Astrocyte (in vitro differentiated cells and primary cell): Measurements from ENCODE around the gene QRICH1. TPM values are rescaled to one million over a fixed set of nuclear protein-coding genes. Genes with fewer than 3 reads are reported as not detected.

ENCODE experiments used
- DNase-seq: peaks from one replicate; pipeline ENCODE4 v3.0.0-alpha.2; 2010; ENCODE audit warnings: low read depth
- FAIRE-seq: peaks from 2 replicates; lab custom pipeline; 2011; peaks lifted over from hg19 to GRCh38; lab: Jason Lieb, UNC
- H2AFZ ChIP-seq: 2 replicates; pipeline ENCODE4 v1.6.0; 2012; ENCODE audit warnings: low read depth, low read length, inconsistent platforms
- H3K27ac ChIP-seq: 2 replicates; pipeline ENCODE4 v1.5.1; 2011; ENCODE audit warnings: low read depth, low read length, inconsistent platforms
- H3K27me3 ChIP-seq: 2 replicates; pipeline ENCODE4 v1.6.0; 2011; ENCODE audit warnings: low read length, inconsistent platforms; ENCODE audit not compliant: insufficient read depth
- H3K36me3 ChIP-seq: 2 replicates; pipeline ENCODE4 v1.5.1; 2011; ENCODE audit warnings: low read length, inconsistent platforms; ENCODE audit not compliant: insufficient read depth
- H3K4me1 ChIP-seq: 2 replicates; pipeline ENCODE4 v1.5.1; 2011; ENCODE audit warnings: low read length, inconsistent platforms; ENCODE audit not compliant: insufficient read depth
- H3K4me2 ChIP-seq: 2 replicates; pipeline ENCODE4 v1.6.0; 2012; ENCODE audit warnings: low read length, inconsistent platforms
- H3K4me3 ChIP-seq: 2 replicates; pipeline ENCODE4 v1.5.1; 2011; ENCODE audit warnings: low read depth, mild to moderate bottlenecking, low read length, inconsistent platforms; ENCODE audit not compliant: insufficient read depth
- H3K79me2 ChIP-seq: 2 replicates; pipeline ENCODE4 v1.6.0; 2012; ENCODE audit warnings: mild to moderate bottlenecking, low read length, inconsistent platforms; ENCODE audit not compliant: insufficient read depth
- H3K9ac ChIP-seq: 2 replicates; pipeline ENCODE4 v1.6.0; 2012; ENCODE audit warnings: mild to moderate bottlenecking, low read length, inconsistent platforms
- H3K9me3 ChIP-seq: 2 replicates; pipeline ENCODE4 v1.5.1; 2012; ENCODE audit warnings: low read depth, mild to moderate bottlenecking, low read length, inconsistent platforms; ENCODE audit not compliant: insufficient read depth
- H4K20me1 ChIP-seq: 2 replicates; pipeline ENCODE4 v1.6.0; 2012; ENCODE audit warnings: low read length, inconsistent platforms; ENCODE audit not compliant: insufficient read depth
- H3K27ac Mint-ChIP-seq: one replicate; pipeline ENCODE4 v1.8.0; 2021; ENCODE audit warnings: mild to moderate bottlenecking, mixed read lengths; ENCODE audit not compliant: unreplicated experiment
- H3K27me3 Mint-ChIP-seq: one replicate; pipeline ENCODE4 v1.8.0; 2021; ENCODE audit warnings: low read depth, mixed read lengths; ENCODE audit not compliant: unreplicated experiment
- H3K36me3 Mint-ChIP-seq: one replicate; pipeline ENCODE4 v1.8.0; 2021; ENCODE audit warnings: low read depth, mixed read lengths; ENCODE audit not compliant: unreplicated experiment
- H3K4me1 Mint-ChIP-seq: one replicate; pipeline ENCODE4 v1.8.0; 2021; ENCODE audit warnings: low read depth, mixed read lengths; ENCODE audit not compliant: unreplicated experiment
- H3K4me3 Mint-ChIP-seq: one replicate; pipeline ENCODE4 v1.8.0; 2021; ENCODE audit warnings: mild to moderate bottlenecking, moderate library complexity, mixed read lengths; ENCODE audit not compliant: unreplicated experiment
- H3K9me3 Mint-ChIP-seq: one replicate; pipeline ENCODE4 v1.8.0; 2021; ENCODE audit warnings: mild to moderate bottlenecking, mixed read lengths; ENCODE audit not compliant: unreplicated experiment
- EZH2 ChIP-seq: IDR thresholded peaks from 2 replicates; pipeline ENCODE4 v1.6.1; 2012; ENCODE audit warnings: mild to moderate bottlenecking, low read length, inconsistent platforms; ENCODE audit not compliant: insufficient read depth
- total RNA-seq: library from RNA; stranded (reverse); gene quantifications from 2 replicates; pipeline ENCODE4 v1.2.1, GENCODE V29; 2021
- TF ChIP-seq, protein P1 (sequence below): IDR thresholded peaks from 2 replicates; pipeline ENCODE4 v1.5.1; 2011; ENCODE audit warnings: low read depth, mild to moderate bottlenecking, inconsistent platforms, low read length, moderate library complexity; ENCODE audit not compliant: insufficient read depth

QRICH1 gene
- total RNA-seq, 1 donor from 2014 or later = 119 TPM

DNA sequence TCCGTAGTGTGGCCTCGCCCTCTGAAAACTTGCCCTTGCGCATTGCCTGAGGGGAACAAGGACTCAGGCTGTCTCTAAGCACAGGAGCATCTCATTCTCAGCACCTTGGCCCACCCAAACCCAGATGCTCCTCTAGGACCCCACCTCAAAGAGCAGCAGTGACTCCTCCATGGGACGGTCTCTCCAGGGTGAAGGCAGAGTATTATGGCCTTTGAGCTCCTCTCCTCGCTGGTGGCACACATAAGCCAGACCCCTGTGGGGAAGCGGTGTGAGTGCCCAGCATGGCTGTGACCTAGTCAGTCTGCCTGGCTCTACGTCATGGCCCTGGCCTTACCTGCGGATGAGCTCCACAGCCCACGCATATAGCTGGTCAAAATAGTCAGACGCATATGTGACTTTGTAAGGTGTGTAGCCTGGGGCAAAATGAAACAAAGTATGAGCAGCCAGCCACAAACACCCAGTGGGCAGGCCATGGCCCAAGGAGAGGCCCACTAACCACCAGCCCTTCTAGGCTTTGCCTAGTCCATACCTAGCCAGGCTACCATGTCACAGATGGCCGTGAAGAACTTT, 6.3 kb upstream of the QRICH1 start:
- Histone ChIP-seq H4K20me1 (peaks cover 6% of the 10 kb centered on the region), H3K4me2 (no peak overlapping the region), H3K4me3 (no peak overlapping the region), H3K79me2 (peaks cover 34% of the 10 kb centered on the region), H3K9ac (no peak overlapping the region), H3K9me3 (no peaks in the 10 kb centered on the region), H3K4me1 (peaks cover 13% of the 10 kb centered on the region), H3K27ac (no peak overlapping the region), H3K27me3 (no peaks in the 10 kb centered on the region), H3K36me3 (peaks cover 39% of the 10 kb centered on the region), H2AFZ (no peak overlapping the region)
- Mint-ChIP-seq H3K27ac (no peak overlapping the region), H3K4me3 (no peak overlapping the region), H3K9me3 (no peaks in the 10 kb centered on the region), H3K4me1 (peaks cover 13% of the 10 kb centered on the region), H3K27me3 (no peaks in the 10 kb centered on the region), H3K36me3 (peaks cover 25% of the 10 kb centered on the region)
- DNase-seq (no peak), FAIRE-seq (no peak)
- no peak for TF ChIP-seq EZH2
- TF ChIP-seq, protein P1, sequence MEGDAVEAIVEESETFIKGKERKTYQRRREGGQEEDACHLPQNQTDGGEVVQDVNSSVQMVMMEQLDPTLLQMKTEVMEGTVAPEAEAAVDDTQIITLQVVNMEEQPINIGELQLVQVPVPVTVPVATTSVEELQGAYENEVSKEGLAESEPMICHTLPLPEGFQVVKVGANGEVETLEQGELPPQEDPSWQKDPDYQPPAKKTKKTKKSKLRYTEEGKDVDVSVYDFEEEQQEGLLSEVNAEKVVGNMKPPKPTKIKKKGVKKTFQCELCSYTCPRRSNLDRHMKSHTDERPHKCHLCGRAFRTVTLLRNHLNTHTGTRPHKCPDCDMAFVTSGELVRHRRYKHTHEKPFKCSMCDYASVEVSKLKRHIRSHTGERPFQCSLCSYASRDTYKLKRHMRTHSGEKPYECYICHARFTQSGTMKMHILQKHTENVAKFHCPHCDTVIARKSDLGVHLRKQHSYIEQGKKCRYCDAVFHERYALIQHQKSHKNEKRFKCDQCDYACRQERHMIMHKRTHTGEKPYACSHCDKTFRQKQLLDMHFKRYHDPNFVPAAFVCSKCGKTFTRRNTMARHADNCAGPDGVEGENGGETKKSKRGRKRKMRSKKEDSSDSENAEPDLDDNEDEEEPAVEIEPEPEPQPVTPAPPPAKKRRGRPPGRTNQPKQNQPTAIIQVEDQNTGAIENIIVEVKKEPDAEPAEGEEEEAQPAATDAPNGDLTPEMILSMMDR = no peak

DNA sequence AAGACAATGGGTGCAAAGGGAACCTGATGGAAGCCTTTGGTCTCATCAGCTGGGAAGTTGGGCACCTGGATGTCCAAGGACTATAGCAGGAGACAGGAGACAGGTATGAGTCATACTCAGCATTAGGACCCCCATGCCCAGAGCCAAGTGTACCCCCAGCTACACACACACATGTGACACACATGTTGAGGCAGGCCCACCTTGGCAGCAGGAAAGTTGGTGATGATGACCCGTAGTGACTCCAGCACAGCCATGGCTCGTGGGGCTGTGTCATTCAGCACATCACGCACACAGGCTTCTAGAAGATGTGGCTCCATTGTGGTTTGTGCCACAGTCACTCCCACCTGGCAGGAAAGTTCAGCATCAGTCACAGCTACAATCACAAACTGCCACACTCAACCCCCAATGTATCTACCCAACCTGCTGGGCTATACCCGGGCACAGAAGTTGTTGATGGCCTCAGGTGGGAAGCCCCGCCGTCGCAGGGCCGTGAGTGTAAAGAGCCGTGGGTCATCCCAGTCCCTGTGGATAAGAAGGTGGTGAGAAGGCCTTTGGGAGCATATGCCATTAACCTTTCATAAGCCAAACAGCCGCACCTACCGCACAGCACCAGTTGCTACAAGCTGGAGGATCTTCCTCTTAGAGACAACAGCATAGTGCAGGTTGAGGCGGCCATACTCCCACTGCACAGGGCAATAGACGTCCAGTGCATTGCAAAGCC, 5.2 kb upstream of the QRICH1 start:
- Histone ChIP-seq H3K9ac (no peak overlapping the region), H3K27ac (no peak overlapping the region), H3K36me3 (peaks cover 39% of the 10 kb centered on the region), H3K27me3 (no peaks in the 10 kb centered on the region), H3K79me2 (peaks cover 29% of the 10 kb centered on the region), H3K4me2 (no peak overlapping the region), H3K9me3 (no peaks in the 10 kb centered on the region), H3K4me1 (peaks cover 18% of the 10 kb centered on the region), H3K4me3 (no peak overlapping the region), H2AFZ (no peak overlapping the region), H4K20me1 (peaks cover 6% of the 10 kb centered on the region)
- Mint-ChIP-seq H3K27ac (no peak overlapping the region), H3K4me1 (peaks cover 15% of the 10 kb centered on the region), H3K27me3 (no peaks in the 10 kb centered on the region), H3K9me3 (no peaks in the 10 kb centered on the region), H3K36me3 (peaks cover 25% of the 10 kb centered on the region), H3K4me3 (no peak overlapping the region)
- FAIRE-seq (no peak), DNase-seq (no peak)
- TF ChIP-seq, protein P1 = no peak
- no peak for TF ChIP-seq EZH2

DNA sequence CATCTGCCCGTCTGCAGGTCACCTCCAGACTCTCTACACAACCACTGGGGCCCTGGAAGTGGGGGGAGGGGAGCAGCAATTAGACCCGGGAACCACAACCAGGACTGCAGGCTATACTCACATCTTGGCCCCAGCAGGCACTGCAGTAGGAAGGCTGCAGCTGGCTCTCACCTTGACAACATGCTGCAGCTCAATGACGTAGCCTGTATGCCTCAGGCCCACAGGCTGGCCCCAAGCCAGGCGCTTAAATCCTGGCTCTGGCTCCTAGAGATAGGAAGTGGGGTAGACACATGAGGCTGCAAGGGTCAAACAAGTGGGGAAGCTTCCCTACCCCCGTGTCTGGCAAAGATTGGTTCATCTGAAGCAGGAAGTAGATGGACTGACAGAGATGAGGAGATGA, 4.6 kb upstream of the QRICH1 start:
- no peaks in the 10 kb centered on the region for H3K9me3 ChIP-seq
- no peak overlapping the region for H3K4me2 ChIP-seq
- H2AFZ ChIP-seq = no peak overlapping the region
- no peak overlapping the region for H3K9ac ChIP-seq
- H3K27me3 Mint-ChIP-seq = no peaks in the 10 kb centered on the region
- FAIRE-seq = no peak
- H3K36me3 Mint-ChIP-seq = peaks cover 24% of the 10 kb centered on the region
- no peak overlapping the region for H3K27ac Mint-ChIP-seq
- H3K4me1 Mint-ChIP-seq = peaks cover 12% of the 10 kb centered on the region
- peaks cover 23% of the 10 kb centered on the region for H3K79me2 ChIP-seq
- H3K27me3 ChIP-seq = no peaks in the 10 kb centered on the region
- no peaks in the 10 kb centered on the region for H3K9me3 Mint-ChIP-seq
- TF ChIP-seq EZH2 = no peak
- TF ChIP-seq, protein P1 = no peak
- peaks cover 6% of the 10 kb centered on the region for H4K20me1 ChIP-seq
- peak; percentile 25 for DNase-seq
- peaks cover 39% of the 10 kb centered on the region for H3K36me3 ChIP-seq
- no peak overlapping the region for H3K27ac ChIP-seq
- no peak overlapping the region for H3K4me3 Mint-ChIP-seq
- H3K4me1 ChIP-seq = peaks cover 11% of the 10 kb centered on the region
- H3K4me3 ChIP-seq = no peak overlapping the region
